Hepatocyte (in vitro differentiated cells): ENCODE results near the gene CLEC4F.

ENCODE experiments used
- EZH2 ChIP-seq: fragments of 200-600 bp; sonication (generic); IDR thresholded peaks from 2 replicates; pipeline ENCODE4 v1.6.1; 2016; ENCODE audit warnings: antibody characterized with exemption, mild to moderate bottlenecking, borderline replicate concordance
- EZH2phosphoT487 ChIP-seq: fragments of 200-600 bp; sonication (generic); IDR thresholded peaks from one replicate; pipeline ENCODE4 v1.6.1; 2018; ENCODE audit warnings: antibody characterized with exemption, mild to moderate bottlenecking, low read depth, moderate library complexity; ENCODE audit not compliant: unreplicated experiment, severe bottlenecking
- TF ChIP-seq, protein P1 (sequence below): fragments of 200-600 bp; sonication (generic); IDR thresholded peaks from 2 replicates; pipeline ENCODE4 v1.5.1; 2016; ENCODE audit warnings: antibody characterized with exemption, mild to moderate bottlenecking; ENCODE audit not compliant: poor library complexity

- TF ChIP-seq, protein P1, sequence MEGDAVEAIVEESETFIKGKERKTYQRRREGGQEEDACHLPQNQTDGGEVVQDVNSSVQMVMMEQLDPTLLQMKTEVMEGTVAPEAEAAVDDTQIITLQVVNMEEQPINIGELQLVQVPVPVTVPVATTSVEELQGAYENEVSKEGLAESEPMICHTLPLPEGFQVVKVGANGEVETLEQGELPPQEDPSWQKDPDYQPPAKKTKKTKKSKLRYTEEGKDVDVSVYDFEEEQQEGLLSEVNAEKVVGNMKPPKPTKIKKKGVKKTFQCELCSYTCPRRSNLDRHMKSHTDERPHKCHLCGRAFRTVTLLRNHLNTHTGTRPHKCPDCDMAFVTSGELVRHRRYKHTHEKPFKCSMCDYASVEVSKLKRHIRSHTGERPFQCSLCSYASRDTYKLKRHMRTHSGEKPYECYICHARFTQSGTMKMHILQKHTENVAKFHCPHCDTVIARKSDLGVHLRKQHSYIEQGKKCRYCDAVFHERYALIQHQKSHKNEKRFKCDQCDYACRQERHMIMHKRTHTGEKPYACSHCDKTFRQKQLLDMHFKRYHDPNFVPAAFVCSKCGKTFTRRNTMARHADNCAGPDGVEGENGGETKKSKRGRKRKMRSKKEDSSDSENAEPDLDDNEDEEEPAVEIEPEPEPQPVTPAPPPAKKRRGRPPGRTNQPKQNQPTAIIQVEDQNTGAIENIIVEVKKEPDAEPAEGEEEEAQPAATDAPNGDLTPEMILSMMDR, result no peak
- TF ChIP-seq EZH2, result no peak
- no peak for TF ChIP-seq EZH2phosphoT487
These were observed 12.8 kb upstream of the CLEC4F start for GRCh38 chr2:70833246-70833645.
